ENCODE measurements around the gene CCSER1. TPM values are rescaled to one million over a fixed set of nuclear protein-coding genes. Genes with fewer than 3 reads are reported as not detected.

The CCSER1 gene
- total and polyA plus RNA-seq, 2 donors (not counting 1 experiment from before 2014, with no cell fraction given), result under 0.01 TPM; not detected in 1

DNA sequence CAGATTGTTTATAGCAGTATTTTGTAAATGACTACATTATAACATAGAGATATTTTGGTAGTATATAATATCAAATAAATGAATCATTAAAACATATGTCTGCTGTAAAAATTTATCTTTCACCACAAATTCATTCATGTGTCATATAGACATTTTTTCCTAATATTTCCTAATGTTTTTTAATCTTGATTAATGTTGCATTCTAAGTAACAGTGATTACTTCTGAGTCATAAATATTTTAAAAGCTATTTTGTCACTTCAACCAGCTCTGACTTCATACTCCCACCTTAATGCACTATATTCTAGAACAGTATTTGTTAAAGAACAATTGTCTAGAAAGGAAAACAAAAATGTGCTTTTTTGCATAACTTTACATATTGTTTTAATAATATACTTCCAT, 904.6 kb downstream of the CCSER1 start:
- no peak for DNase-seq (ENCODE audit: low read depth in 2 of 2)

DNA sequence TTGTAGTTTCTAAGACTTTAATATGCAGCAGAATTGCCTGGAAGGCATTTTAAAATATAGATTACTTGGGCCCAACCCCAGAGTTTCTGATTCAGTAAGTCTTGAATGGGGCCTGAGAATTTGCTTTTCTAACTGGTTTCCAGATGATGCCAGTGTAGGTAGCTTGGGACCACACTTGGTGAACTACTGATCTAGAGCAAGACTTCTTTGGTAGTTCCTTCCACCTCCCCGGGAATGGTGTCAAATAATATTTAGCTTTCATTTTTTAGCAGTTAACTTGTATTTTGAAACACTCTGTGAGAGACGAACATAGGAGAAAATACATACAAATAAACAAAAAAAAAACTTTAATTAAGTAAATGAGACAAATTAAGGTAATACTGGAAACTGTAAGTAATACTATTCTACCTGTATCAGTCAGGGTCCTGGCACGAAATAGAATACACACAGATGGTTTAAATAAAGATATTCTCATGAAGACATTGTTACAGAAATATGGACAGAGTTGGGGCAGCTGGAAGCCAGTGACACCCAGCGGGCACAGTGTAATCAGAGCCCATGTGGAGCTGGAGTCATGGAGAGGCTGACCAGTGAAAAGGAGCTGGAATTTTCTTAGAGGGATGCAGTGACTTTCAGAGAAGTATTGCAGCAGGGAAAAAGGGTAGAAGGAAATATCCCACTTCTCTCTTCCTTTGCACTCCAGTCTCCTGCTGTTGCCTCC, 905.7 kb downstream of the CCSER1 start:
- DNase-seq (ENCODE audit: low read depth in 2 of 2), result no peak
- Histone ChIP-seq H3K27me3 (ENCODE audit: control insufficient read depth, insufficient read depth, low read length) (no peaks in the 10 kb centered on the region), H3K4me3 (replicated peaks in 1 of 4; ENCODE audit: control extremely low read depth in 1 of 4, insufficient read depth in 1 of 4, low read depth in 3 of 4, low read length in 4 of 4) (no peak overlapping the region), H3K4me1 (ENCODE audit: control insufficient read depth, extremely low read depth, insufficient read depth, low read length) (no peaks in the 10 kb centered on the region), H4K20me1 (ENCODE audit: control insufficient read depth, extremely low read depth, insufficient read depth, low read length) (no peaks in the 10 kb centered on the region), H3K36me3 (ENCODE audit: control insufficient read depth, insufficient read depth, low read length) (no peaks in the 10 kb centered on the region), H3K4me2 (ENCODE audit: extremely low read depth, insufficient read depth, low read length) (no peak overlapping the region), H2AFZ (ENCODE audit: low read length) (no peak overlapping the region), H3K27ac (ENCODE audit: insufficient read depth, low read length) (no peak overlapping the region), H3K9me3 (ENCODE audit: control insufficient read depth, insufficient read depth, low read depth, low read length) (no peaks in the 10 kb centered on the region), H3K9ac (ENCODE audit: insufficient read depth, low read length) (no peak overlapping the region), H3K79me2 (ENCODE audit: control insufficient read depth, insufficient read depth, low read length) (no peaks in the 10 kb centered on the region)
- TF ChIP-seq, protein P1, sequence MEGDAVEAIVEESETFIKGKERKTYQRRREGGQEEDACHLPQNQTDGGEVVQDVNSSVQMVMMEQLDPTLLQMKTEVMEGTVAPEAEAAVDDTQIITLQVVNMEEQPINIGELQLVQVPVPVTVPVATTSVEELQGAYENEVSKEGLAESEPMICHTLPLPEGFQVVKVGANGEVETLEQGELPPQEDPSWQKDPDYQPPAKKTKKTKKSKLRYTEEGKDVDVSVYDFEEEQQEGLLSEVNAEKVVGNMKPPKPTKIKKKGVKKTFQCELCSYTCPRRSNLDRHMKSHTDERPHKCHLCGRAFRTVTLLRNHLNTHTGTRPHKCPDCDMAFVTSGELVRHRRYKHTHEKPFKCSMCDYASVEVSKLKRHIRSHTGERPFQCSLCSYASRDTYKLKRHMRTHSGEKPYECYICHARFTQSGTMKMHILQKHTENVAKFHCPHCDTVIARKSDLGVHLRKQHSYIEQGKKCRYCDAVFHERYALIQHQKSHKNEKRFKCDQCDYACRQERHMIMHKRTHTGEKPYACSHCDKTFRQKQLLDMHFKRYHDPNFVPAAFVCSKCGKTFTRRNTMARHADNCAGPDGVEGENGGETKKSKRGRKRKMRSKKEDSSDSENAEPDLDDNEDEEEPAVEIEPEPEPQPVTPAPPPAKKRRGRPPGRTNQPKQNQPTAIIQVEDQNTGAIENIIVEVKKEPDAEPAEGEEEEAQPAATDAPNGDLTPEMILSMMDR (conservative IDR thresholded peaks at IDR 0.05 in 1 of 2, IDR thresholded peaks at IDR 0.05 in 1 of 2; ENCODE audit: low read depth in 1 of 2, low read length in 2 of 2), result no peak
- no peak for TF ChIP-seq EZH2 (IDR thresholded peaks at IDR 0.05; ENCODE audit: low read length, missing control alignments)

More for the DNA sequence above, 904.6 kb downstream of the CCSER1 start:
- Histone ChIP-seq H3K9me3 (ENCODE audit: control insufficient read depth, insufficient read depth, low read depth, low read length) (no peaks in the 10 kb centered on the region), H3K4me1 (ENCODE audit: control insufficient read depth, extremely low read depth, insufficient read depth, low read length) (no peaks in the 10 kb centered on the region), H3K9ac (ENCODE audit: insufficient read depth, low read length) (no peak overlapping the region), H3K27ac (ENCODE audit: insufficient read depth, low read length) (no peak overlapping the region), H2AFZ (ENCODE audit: low read length) (no peak overlapping the region), H3K27me3 (ENCODE audit: control insufficient read depth, insufficient read depth, low read length) (no peaks in the 10 kb centered on the region), H3K4me2 (ENCODE audit: extremely low read depth, insufficient read depth, low read length) (no peak overlapping the region), H3K4me3 (replicated peaks in 1 of 4; ENCODE audit: control extremely low read depth in 1 of 4, insufficient read depth in 1 of 4, low read depth in 3 of 4, low read length in 4 of 4) (no peak overlapping the region), H4K20me1 (ENCODE audit: control insufficient read depth, extremely low read depth, insufficient read depth, low read length) (no peaks in the 10 kb centered on the region), H3K36me3 (ENCODE audit: control insufficient read depth, insufficient read depth, low read length) (no peaks in the 10 kb centered on the region), H3K79me2 (ENCODE audit: control insufficient read depth, insufficient read depth, low read length) (no peaks in the 10 kb centered on the region)
- no peak for TF ChIP-seq EZH2 (IDR thresholded peaks at IDR 0.05; ENCODE audit: low read length, missing control alignments)
- TF ChIP-seq, protein P1 (conservative IDR thresholded peaks at IDR 0.05 in 1 of 2, IDR thresholded peaks at IDR 0.05 in 1 of 2; ENCODE audit: low read depth in 1 of 2, low read length in 2 of 2), result no peak

DNA sequence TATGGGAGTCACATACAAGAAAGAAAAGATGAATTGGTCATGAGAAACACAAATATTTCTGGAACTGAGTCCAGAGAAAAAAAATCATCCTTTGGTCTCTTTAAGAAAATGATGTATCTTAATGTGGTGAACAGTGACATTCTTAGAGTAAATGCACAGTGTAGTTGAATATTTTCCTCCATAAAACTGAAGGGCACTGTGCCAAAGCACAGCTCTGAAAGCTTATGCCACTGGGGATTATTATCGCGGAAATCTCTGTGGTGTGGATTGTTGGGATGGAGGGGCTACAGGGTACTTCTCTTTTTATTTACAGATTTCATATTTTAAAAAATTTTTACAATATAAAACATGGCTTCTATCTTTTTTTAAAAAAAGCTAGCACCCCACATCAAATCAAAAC, 908.1 kb downstream of the CCSER1 start:
- no peaks in the 10 kb centered on the region for H3K36me3 ChIP-seq (ENCODE audit: control insufficient read depth, insufficient read depth, low read length)
- H3K9me3 ChIP-seq (ENCODE audit: control insufficient read depth, insufficient read depth, low read depth, low read length), result no peaks in the 10 kb centered on the region
- H3K79me2 ChIP-seq (ENCODE audit: control insufficient read depth, insufficient read depth, low read length), result no peaks in the 10 kb centered on the region
- H3K4me2 ChIP-seq (ENCODE audit: extremely low read depth, insufficient read depth, low read length), result no peak overlapping the region
- H3K4me3 ChIP-seq (replicated peaks in 1 of 4; ENCODE audit: control extremely low read depth in 1 of 4, insufficient read depth in 1 of 4, low read depth in 3 of 4, low read length in 4 of 4), result no peak overlapping the region
- no peak overlapping the region for H3K9ac ChIP-seq (ENCODE audit: insufficient read depth, low read length)
- TF ChIP-seq EZH2 (IDR thresholded peaks at IDR 0.05; ENCODE audit: low read length, missing control alignments), result no peak
- TF ChIP-seq, protein P1 (conservative IDR thresholded peaks at IDR 0.05 in 1 of 2, IDR thresholded peaks at IDR 0.05 in 1 of 2; ENCODE audit: low read depth in 1 of 2, low read length in 2 of 2), result no peak
- no peak overlapping the region for H3K27ac ChIP-seq (ENCODE audit: insufficient read depth, low read length)
- no peaks in the 10 kb centered on the region for H3K27me3 ChIP-seq (ENCODE audit: control insufficient read depth, insufficient read depth, low read length)
- H4K20me1 ChIP-seq (ENCODE audit: control insufficient read depth, extremely low read depth, insufficient read depth, low read length), result no peaks in the 10 kb centered on the region
- no peaks in the 10 kb centered on the region for H3K4me1 ChIP-seq (ENCODE audit: control insufficient read depth, extremely low read depth, insufficient read depth, low read length)
- no peak overlapping the region for H2AFZ ChIP-seq (ENCODE audit: low read length)
- DNase-seq (ENCODE audit: low read depth in 2 of 2), result peak; percentile 2 to 9

All from fibroblast of lung (primary cell).